ENCODE measurements around the gene CHD9NB.

- no peak for TF ChIP-seq POLR2AphosphoS5 (IDR thresholded peaks at IDR 0.05; ENCODE audit: borderline replicate concordance, low read depth, low read length)
- no peak for TF ChIP-seq EZH2 (IDR thresholded peaks at IDR 0.05)
Measured at GRCh38 chr16:53061701-53062159, 9.0 kb upstream of the CHD9NB start.

Measured in SK-N-MC (cell line).